GM06990 (cell line): Measurements from ENCODE around the gene CNN1.

Experiments used
- DNase-seq: peaks from one replicate; pipeline ENCODE4 v3.0.0-alpha.2; 2011; ENCODE audit not compliant: insufficient read length; ENCODE audit errors: extremely low read depth
- H3K27me3 ChIP-seq: replicated peaks from 2 replicates; pipeline ENCODE4 v1.6.0; 2011; ENCODE audit warnings: low read length; ENCODE audit not compliant: control insufficient read depth, insufficient read depth
- H3K36me3 ChIP-seq: 2 replicates; pipeline ENCODE4 v1.5.1; 2011; ENCODE audit warnings: low read length; ENCODE audit not compliant: control insufficient read depth, insufficient read depth
- H3K4me3 ChIP-seq: replicated peaks from 2 replicates; pipeline ENCODE4 v1.5.1; 2011; ENCODE audit warnings: low read depth, mild to moderate bottlenecking, control low read depth, low read length
- TF ChIP-seq, protein P1 (sequence below): IDR thresholded peaks from 2 replicates; pipeline ENCODE4 v1.5.1; 2011; ENCODE audit warnings: low read length, control low read depth, mild to moderate bottlenecking, inconsistent platforms; ENCODE audit not compliant: insufficient read depth, poor library complexity, severe bottlenecking

Gene CNN1

DNA sequence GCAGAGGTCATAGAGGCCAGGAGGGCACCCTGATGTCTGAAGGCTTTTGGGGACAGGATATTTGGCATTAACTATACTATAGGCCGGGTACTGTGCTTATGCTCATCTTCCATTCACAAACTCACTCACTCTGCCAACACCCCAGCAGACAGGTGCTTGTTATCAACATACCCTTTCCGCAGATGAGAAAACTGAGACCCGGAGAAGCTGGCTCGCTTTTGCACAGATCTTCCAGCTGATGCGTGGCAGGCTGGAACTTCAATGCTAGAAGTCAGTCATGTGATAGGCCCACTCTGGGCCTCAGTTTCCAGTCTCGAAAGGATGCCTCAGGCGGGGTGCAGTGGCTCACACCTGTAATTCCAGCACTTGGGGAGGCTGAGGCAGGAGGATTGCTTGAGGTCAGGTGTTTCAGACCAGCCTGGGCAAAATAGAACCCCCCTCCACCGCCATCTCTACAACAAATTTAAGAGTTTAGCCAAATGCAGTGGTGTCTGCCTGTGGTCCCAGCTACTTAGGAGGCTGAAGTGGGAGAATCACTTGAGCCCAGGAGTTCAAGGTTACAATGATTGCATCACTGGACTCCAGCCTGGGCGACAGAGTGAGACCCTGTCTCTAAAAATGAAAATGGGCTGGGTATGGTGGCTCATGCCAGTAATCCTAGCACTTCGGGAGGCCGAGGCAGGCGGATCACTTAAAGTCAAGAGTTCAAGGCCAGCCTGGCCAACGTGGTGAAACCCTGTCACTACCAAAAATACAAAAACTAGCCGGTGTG is 9.5 kb downstream of the CNN1 start:
- TF ChIP-seq, protein P1, sequence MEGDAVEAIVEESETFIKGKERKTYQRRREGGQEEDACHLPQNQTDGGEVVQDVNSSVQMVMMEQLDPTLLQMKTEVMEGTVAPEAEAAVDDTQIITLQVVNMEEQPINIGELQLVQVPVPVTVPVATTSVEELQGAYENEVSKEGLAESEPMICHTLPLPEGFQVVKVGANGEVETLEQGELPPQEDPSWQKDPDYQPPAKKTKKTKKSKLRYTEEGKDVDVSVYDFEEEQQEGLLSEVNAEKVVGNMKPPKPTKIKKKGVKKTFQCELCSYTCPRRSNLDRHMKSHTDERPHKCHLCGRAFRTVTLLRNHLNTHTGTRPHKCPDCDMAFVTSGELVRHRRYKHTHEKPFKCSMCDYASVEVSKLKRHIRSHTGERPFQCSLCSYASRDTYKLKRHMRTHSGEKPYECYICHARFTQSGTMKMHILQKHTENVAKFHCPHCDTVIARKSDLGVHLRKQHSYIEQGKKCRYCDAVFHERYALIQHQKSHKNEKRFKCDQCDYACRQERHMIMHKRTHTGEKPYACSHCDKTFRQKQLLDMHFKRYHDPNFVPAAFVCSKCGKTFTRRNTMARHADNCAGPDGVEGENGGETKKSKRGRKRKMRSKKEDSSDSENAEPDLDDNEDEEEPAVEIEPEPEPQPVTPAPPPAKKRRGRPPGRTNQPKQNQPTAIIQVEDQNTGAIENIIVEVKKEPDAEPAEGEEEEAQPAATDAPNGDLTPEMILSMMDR, result no peak
- no peaks in the 10 kb centered on the region for H3K27me3 ChIP-seq
- H3K4me3 ChIP-seq, result no peak overlapping the region
- DNase-seq, result no peak
- peaks cover 8% of the 10 kb centered on the region for H3K36me3 ChIP-seq

DNA sequence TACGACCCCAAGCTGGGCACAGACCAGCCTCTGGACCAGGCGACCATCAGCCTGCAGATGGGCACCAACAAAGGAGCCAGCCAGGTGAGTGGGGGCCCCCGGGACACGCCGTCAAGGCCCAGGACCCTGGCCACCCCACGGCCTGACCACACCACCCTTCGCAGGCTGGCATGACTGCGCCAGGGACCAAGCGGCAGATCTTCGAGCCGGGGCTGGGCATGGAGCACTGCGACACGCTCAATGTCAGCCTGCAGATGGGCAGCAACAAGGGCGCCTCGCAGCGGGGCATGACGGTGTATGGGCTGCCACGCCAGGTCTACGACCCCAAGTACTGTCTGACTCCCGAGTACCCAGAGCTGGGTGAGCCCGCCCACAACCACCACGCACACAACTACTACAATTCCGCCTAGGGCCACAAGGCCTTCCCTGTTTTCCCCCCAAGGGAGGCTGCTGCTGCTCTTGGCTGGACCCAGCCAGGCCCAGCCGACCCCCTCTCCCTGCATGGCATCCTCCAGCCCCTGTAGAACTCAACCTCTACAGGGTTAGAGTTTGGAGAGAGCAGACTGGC is 10.8 kb downstream of the CNN1 start:
- Histone ChIP-seq H3K4me3 (no peak overlapping the region), H3K36me3 (peaks cover 13% of the 10 kb centered on the region), H3K27me3 (no peaks in the 10 kb centered on the region)
- TF ChIP-seq, protein P1, result no peak
- DNase-seq, result no peak

DNA sequence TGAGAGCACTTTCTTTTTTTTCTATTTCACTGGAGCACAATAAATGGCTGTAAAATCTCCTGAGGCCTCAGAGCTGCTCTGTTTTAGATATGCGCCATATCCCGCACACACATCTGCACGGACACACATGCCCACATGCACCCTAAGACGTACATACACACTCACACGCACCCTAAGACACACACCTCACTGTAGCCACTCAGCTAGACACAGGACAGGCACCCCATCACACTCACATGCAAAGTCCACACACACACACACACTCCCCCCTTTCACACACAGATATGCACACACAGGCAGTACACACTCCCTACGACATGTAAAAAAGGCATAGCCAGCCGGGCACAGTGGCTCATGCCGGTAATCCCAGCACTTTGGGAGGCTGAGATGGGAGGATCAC is 11.6 kb downstream of the CNN1 start:
- H3K27me3 ChIP-seq, result no peaks in the 10 kb centered on the region
- no peak for DNase-seq

DNA sequence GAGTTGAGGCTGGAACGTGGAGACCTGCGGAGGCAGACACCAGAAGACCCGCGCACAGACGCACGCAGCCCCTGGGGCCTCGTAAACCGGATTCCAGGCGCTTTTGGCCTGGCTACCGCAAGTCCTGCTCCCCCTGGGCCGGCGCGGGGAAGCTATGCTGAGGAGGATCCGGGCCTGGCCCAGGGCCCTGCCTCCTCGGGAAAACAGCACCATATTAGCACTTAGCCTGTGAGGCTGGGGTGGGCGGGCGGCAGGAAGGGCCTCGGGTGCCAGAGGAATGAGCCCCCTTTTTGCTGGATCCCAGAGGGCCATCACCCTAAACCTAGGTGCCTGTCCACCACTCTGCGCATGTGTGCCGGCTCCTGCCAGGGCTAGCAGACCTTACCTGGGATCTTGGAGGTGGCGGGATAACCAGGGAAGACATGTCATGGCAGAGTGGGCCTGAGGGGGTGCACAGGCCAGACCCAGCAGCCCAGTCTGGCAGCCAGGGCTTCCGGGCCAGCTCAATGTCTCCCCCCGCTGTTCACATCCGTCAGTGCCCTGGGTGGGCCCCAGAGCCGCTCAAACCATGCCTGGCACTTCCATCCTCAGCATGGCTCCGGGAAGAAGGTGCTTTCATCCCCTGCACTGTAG is 13.1 kb downstream of the CNN1 start:
- H3K36me3 ChIP-seq, result peaks cover 16% of the 10 kb centered on the region
- TF ChIP-seq, protein P1, result peak; percentile 53
- no peak for DNase-seq
- no peak overlapping the region for H3K4me3 ChIP-seq
- no peaks in the 10 kb centered on the region for H3K27me3 ChIP-seq

More for the DNA sequence above, 11.6 kb downstream of the CNN1 start:
- Histone ChIP-seq H3K4me3 (no peak overlapping the region), H3K36me3 (peaks cover 13% of the 10 kb centered on the region)
- TF ChIP-seq, protein P1, result no peak

DNA sequence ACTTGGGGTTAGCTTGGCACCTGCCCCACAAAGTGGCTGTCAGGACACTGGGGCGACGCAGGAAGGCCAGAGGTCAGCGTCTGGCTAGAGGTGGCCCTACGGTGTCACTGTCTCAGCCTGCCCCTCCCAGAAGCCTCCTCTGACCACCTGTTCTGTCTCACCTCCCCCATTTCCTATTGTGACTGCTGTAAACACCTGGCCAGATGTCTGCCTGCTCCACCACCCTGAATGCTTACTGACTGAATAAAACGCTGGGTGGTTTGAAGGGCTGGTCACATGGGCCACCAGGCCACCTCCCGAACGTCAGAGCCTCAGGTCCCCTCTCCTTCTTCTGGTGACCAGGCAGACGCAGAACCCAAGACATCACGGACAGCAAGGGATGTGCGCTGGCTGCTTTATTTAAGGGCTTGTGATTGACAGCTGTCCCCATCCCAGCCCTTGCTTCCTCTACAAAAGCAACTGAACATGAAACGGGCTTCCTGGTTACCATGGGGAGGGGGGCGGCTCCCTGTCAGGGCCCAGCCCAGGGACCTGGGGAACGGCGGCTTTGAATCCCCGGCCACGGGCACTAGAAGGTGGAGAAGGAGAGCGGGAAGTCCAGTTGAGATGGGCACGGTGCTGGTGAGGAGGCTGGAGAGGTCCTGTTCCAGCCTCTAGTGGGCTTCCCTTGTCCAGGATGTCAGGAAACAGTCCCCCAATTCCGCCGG is 14.2 kb downstream of the CNN1 start:
- H3K27me3 ChIP-seq, result no peaks in the 10 kb centered on the region
- peaks cover 16% of the 10 kb centered on the region for H3K36me3 ChIP-seq
- H3K4me3 ChIP-seq, result no peak overlapping the region
- TF ChIP-seq, protein P1, result no peak
- no peak for DNase-seq
